GM21717 (cell line): ENCODE data around the gene ADAM12.

ENCODE experiments used
- ATAC-seq: cut with Tn5 transposase; IDR thresholded peaks from one replicate; pipeline ENCODE4 v1.9.1; 2021; ENCODE audit warnings: mild to moderate bottlenecking, moderate library complexity; ENCODE audit not compliant: unreplicated experiment

Gene ADAM12

DNA sequence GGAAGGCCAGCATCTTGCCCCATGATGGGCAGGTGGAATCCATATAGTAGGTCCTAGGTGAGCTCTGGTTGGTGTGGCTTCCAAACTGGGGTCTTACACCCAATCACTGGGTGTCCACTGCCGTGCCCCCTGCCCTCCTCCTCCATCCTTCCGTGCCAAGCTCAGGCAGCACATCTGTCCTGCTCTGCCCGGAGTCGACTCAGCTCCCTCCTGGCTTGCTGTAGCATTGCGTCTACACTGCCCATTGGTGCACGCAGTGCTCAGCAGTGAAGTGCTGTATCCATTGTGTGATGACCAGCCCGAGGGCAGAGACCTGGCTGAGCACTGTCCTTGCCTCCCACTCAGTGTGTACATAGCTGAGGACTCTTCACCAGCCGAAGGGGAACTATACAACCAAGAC, 148.4 kb downstream of the ADAM12 start:
- no peak for ATAC-seq

GRCh38 chr10:126235979-126236851, 152.1 kb downstream of the ADAM12 start:
- ATAC-seq: no peak

- ATAC-seq: no peak
These were observed 152.9 kb downstream of the ADAM12 start for GRCh38 chr10:126235091-126235978.

DNA sequence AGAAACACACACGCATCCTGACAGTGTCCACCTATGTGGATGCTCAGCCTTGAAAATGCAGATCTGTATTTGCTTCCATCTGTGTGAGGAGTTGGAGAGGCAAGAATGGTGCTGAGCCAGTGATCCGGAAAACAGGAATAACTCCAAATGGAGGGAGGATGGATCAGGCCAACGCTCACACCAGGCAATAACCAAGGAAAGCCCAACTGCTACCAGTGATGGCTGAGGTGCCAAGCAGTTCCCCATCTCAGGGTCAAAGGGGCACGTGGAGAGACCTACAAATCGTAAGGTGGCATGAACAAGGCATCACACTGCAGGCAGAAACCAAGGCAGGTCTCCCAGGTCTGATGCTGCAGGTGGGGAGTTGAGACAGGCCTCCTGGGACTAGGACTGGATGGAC, 153.6 kb downstream of the ADAM12 start:
- no peak for ATAC-seq

DNA sequence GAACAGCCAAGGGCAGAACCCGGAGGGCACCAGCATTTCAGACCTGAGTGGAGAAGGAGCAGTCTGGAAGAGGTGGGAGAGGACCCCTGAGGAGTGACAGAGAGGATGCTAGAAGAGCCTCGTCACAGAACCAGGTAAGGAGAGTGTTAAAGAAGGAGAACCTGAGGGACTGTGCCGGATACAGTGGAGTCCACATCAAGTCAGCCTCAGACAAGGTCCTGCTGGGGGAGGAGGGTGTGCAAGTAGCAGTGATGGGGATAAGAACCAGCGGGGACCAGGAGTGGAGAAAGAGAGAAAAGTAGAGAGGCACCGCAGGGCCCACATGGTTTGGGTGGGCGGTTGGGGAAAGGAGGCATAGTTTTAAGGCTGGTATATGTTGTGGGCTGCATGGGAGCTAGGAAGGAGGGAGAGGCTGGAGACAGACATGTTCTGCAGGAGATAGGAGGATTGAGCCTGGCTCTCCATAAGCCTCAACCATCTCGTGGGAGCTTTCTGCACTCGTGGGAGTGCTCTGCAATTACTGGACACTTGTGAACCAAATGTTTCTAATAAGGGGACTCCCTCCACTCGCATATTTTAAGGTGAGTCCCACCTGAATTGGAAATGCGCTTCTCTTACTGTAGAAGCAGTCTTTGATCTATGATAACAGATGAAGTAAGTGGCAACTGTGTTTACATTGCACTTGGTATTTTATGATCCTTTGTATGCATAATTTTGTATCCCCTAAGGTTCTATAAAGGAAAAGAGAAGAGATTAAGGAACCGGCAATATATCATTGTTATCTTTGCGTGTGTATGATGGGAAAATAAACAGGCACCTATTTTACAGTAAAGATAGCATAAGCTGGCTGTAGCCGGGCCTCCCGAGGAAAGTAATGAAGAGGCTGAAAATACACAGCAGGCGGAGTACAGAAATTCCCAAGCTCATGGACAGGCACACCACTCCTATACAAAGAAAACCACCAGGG, 154.8 kb downstream of the ADAM12 start:
- no peak for ATAC-seq

- no peak for ATAC-seq
These were observed 157.7 kb downstream of the ADAM12 start for GRCh38 chr10:126230587-126230986.

DNA sequence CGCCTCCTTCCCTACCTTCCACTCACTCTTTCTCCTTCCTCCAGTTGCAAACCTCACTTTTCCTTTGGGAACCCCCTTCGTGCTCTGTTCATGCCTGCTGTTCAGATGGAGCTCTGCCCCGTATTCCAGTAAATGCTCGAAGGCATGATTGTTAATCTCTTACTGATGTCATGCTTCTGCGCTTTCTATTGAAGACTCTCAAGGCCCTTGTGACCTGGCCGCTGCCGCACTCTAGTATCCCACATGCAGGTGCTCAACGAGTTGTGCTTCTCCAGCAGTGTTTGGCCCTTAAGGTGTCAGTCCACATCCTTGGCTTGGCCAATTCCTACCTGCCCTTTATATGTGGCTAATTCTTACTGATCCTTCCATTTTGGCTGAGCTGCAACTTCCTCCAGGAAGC, 158.6 kb downstream of the ADAM12 start:
- ATAC-seq: no peak

- no peak for ATAC-seq
These were observed 160.5 kb downstream of the ADAM12 start for GRCh38 chr10:126227762-126228134.

DNA sequence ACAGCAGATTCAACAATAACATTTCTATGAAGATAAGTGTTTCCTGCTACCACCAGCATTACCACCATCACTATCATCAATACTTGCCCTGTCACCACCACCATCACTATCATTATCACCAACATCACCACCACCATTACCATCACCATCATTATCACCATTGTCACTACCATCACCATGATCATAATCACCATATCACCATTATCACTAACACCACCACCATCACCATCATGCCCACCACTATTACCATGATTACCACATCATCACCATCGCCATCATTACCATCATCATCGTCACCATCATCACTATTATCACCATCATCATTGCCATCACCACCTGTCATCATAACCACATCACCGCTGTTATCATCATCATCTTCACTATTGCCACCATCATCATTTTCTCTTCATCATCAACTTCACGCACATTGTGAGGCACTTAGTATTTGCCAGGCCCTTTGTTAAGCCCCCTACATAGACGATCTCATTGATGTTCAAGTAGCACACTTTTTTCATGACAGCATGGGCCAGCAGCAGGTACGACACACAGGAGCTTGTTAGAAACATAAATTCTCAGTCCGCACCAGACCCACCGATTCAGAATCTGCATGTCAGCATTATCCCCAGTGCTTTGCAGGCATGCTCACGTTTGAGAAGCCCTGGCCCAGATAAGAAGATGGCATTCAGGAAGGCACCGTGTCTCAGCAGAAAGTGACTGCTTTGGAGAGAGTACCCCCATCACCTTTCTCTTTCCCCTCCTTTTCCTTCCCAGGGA, 161.1 kb downstream of the ADAM12 start:
- no peak for ATAC-seq

- no peak for ATAC-seq
These were observed 162.1 kb downstream of the ADAM12 start for GRCh38 chr10:126226205-126226604.

DNA sequence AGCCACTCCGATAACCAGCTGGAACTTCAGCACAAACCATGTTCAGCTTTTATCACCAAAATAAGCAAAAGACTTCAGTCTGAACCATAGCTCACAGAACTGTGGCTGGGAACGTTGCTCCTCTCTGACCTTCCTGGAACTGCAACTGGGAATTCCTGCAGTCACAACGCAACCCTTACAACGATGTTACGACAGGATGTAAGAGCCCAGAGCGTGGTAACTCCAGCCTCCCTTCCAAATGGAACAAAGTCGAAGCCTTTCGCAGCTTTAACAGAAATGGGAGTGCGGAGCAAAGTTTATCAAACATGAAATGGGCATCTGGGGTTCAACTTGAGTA, 162.6 kb downstream of the ADAM12 start:
- ATAC-seq: no peak

GRCh38 chr10:126224967-126225671, 163.2 kb downstream of the ADAM12 start:
- ATAC-seq: no peak

DNA sequence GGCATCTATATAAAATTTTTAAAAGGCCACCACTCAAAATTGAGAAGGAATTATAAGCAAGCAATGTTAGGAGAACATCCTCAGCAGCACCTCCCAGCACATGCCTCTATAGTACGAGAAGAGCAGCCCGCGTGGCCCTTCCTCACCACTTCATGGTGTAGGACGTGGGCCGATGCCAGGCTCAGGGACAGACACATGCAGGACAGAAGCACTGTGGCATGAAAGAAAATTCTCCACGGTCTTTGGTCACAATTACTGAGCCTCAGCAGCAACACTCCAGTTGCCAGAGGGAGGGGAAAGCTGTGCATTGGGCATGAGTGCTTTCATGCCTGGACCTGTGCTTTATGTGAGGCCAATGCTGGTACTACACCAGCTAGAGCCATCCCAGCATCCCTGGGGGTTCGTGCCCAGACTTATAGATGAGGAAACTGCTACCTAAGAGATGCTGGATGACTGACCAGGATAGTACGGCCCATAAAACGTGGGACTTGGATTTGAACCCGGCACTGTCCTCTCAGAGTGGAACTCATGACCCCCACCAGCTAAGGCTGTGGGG, 164.7 kb downstream of the ADAM12 start:
- ATAC-seq: no peak

GRCh38 chr10:126222736-126223511, 165.4 kb downstream of the ADAM12 start:
- no peak for ATAC-seq

DNA sequence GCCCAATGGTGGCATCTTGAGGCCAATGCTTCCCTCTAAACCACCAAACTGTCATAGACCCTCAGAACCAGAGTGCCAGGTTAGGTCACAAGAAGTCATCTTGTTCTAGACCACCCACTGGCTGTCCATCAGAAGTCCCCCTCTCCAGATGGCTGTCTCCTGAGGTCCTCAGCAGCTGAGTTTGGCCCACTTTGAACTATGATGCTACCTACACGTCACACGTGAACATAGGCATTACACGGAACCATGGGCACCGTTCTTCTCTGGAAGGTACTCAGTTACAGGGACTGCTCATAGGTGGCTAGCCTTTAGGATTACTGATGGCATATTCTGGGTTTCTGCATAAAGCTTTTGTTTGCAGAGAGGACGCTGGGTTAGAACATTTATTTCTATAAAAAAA, 166.4 kb downstream of the ADAM12 start:
- no peak for ATAC-seq

- no peak for ATAC-seq
These were observed 169.3 kb downstream of the ADAM12 start for GRCh38 chr10:126218778-126219649.

GRCh38 chr10:126218174-126218573, 170.1 kb downstream of the ADAM12 start:
- no peak for ATAC-seq

DNA sequence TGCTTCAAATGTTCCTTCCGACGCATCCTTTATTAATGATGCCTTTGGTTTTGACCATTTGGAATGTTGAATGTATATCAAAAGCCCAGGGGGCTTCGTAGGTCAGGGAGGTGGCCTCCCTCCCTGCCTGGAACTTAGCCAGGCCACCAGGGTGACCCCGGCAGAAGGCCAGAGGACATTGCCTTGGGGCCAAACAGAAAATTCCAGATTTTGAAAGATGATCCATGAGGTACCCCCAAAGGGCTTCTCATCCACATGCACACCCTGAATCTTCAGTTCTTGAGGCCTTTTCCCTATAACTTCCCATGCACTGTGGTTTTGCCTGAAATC, 171.7 kb downstream of the ADAM12 start:
- no peak for ATAC-seq
